ENCODE measurements around the gene MRPL22.

DNA sequence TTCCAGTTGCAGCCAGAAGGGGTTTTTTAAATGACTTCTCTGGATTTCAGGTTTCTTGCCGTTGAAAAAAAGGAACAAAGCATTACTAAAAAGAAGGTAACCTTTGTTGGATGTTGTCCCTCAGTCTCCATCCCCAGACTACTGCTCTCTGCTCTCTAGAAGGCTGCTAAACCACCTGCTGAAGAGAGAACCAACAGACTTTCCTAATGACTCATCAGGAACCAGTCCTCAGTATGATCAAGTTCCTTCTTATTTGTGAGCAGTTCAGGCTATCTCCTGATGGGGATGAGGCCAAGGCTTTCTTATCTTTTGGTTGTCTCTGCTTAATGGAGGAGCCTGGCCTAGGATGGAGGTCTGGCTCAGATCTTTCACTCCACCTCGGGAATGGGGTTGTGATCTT, 76.7 kb downstream of the MRPL22 start:
- TF ChIP-seq, protein P1, sequence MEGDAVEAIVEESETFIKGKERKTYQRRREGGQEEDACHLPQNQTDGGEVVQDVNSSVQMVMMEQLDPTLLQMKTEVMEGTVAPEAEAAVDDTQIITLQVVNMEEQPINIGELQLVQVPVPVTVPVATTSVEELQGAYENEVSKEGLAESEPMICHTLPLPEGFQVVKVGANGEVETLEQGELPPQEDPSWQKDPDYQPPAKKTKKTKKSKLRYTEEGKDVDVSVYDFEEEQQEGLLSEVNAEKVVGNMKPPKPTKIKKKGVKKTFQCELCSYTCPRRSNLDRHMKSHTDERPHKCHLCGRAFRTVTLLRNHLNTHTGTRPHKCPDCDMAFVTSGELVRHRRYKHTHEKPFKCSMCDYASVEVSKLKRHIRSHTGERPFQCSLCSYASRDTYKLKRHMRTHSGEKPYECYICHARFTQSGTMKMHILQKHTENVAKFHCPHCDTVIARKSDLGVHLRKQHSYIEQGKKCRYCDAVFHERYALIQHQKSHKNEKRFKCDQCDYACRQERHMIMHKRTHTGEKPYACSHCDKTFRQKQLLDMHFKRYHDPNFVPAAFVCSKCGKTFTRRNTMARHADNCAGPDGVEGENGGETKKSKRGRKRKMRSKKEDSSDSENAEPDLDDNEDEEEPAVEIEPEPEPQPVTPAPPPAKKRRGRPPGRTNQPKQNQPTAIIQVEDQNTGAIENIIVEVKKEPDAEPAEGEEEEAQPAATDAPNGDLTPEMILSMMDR (conservative IDR thresholded peaks at IDR 0.05 in 1 of 2, IDR thresholded peaks at IDR 0.05 in 1 of 2; ENCODE audit: low read depth in 1 of 2, low read length in 2 of 2), result no peak
- no peak for TF ChIP-seq EZH2 (IDR thresholded peaks at IDR 0.05; ENCODE audit: low read length, missing control alignments)
